IPS-18c (cell line): ENCODE data around the gene CCT8.
"Not testable (repeated sequence)": the region's sequence is repeated elsewhere in the genome, so short reads cannot be mapped to it uniquely, and the experiment has no call there.

Source experiments
- H3K4me3 ChIP-seq: 2 replicates; pipeline ENCODE4 v1.7.0; 2013; ENCODE audit warnings: low read depth, mild to moderate bottlenecking, low read length, moderate library complexity; ENCODE audit not compliant: insufficient read depth
- H3K9me3 ChIP-seq: one replicate; pipeline ENCODE4 v1.6.1; 2013; ENCODE audit warnings: mild to moderate bottlenecking, low read length, moderate library complexity; ENCODE audit not compliant: control insufficient read depth, insufficient read depth

The CCT8 gene

GRCh38 chr21:29082046-29082815 lies 8.8 kb upstream of the CCT8 start:
- Histone ChIP-seq H3K4me3 (no peak overlapping the region), H3K9me3 (no peaks in the 10 kb centered on the region)

- Histone ChIP-seq H3K4me3 (no peak overlapping the region), H3K9me3 (no peaks in the 10 kb centered on the region)
Measured at GRCh38 chr21:29080454-29080941, 7.0 kb upstream of the CCT8 start.

GRCh38 chr21:29078869-29079767 lies 5.7 kb upstream of the CCT8 start:
- no peak overlapping the region for H3K4me3 ChIP-seq
- H3K9me3 ChIP-seq = no peaks in the 10 kb centered on the region

- Histone ChIP-seq H3K9me3 (no peaks in the 10 kb centered on the region), H3K4me3 (no peak overlapping the region)
Measured at GRCh38 chr21:29077651-29078090, 4.2 kb upstream of the CCT8 start.

- not testable (repeated sequence) for H3K4me3 ChIP-seq, H3K9me3 ChIP-seq
Measured at GRCh38 chr21:29076731-29077640, 3.5 kb upstream of the CCT8 start.

GRCh38 chr21:29075706-29076466 lies 2.4 kb upstream of the CCT8 start:
- no peak overlapping the region for H3K4me3 ChIP-seq
- no peaks in the 10 kb centered on the region for H3K9me3 ChIP-seq

- Histone ChIP-seq H3K4me3 (no peak overlapping the region), H3K9me3 (no peaks in the 10 kb centered on the region)
Measured at GRCh38 chr21:29074783-29075182, 1.3 kb upstream of the CCT8 start.

GRCh38 chr21:29074007-29074376 lies 544 bp upstream of the CCT8 start:
- Histone ChIP-seq H3K4me3 (peak overlapping the region; percentile 85), H3K9me3 (no peaks in the 10 kb centered on the region)

GRCh38 chr21:29072873-29073221 lies 601 bp downstream of the CCT8 start:
- H3K9me3 ChIP-seq = no peaks in the 10 kb centered on the region
- peak overlapping the region; percentile 85 for H3K4me3 ChIP-seq

GRCh38 chr21:29064850-29065481 lies 8.5 kb downstream of the CCT8 start:
- H3K4me3 ChIP-seq = no peak overlapping the region
- no peaks in the 10 kb centered on the region for H3K9me3 ChIP-seq

GRCh38 chr21:29056538-29057050 lies 16.9 kb downstream of the CCT8 start:
- Histone ChIP-seq H3K4me3 (no peak overlapping the region), H3K9me3 (peaks cover 3% of the 10 kb centered on the region)

- Histone ChIP-seq H3K4me3 (no peak overlapping the region), H3K9me3 (peaks cover 3% of the 10 kb centered on the region)
Measured at GRCh38 chr21:29056005-29056404, 17.4 kb downstream of the CCT8 start.

GRCh38 chr21:29055080-29055479 lies 18.4 kb downstream of the CCT8 start:
- H3K4me3 ChIP-seq = no peak overlapping the region

GRCh38 chr21:29053656-29054055 lies 19.8 kb downstream of the CCT8 start:
- H3K9me3 ChIP-seq = peaks cover 3% of the 10 kb centered on the region
- no peak overlapping the region for H3K4me3 ChIP-seq

More at GRCh38 chr21:29055080-29055479, 18.4 kb downstream of the CCT8 start:
- peaks cover 3% of the 10 kb centered on the region for H3K9me3 ChIP-seq

GRCh38 chr21:29053011-29053553 lies 20.4 kb downstream of the CCT8 start:
- H3K9me3 ChIP-seq = peaks cover 3% of the 10 kb centered on the region
- H3K4me3 ChIP-seq = no peak overlapping the region

- Histone ChIP-seq H3K9me3 (peaks cover 3% of the 10 kb centered on the region), H3K4me3 (no peak overlapping the region)
Measured at GRCh38 chr21:29052224-29052623, 21.2 kb downstream of the CCT8 start.
